CD4-positive, alpha-beta T cell treated with Interleukin-6 for 4 hours (primary cell): Measurements from ENCODE around the gene TEX13D.

Experiments used
- DNase-seq: peaks from one replicate; pipeline ENCODE4 v3.0.0-alpha.2; 2020; ENCODE audit warnings: mixed read lengths

Gene TEX13D

GRCh38 chrX:124348885-124349453, 16.5 kb downstream of the TEX13D start:
- DNase-seq: no peak

DNA sequence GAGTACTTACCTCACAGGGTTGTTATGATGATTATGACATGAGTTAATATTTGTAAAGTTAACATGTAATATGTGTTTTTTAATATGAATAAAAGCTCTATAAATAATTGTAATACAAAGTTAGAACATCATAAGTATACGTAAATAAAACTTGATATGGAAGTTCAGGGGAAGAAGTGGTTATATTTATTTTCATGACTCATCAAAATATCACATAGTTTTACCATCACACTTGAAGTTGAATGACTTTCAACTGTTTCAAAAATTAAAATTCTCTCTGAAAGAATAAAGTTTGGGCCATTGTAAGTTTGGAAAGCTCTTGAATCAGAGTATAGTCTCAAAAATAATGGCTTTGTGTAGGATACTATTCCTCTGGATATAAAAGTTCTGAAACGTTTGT, 22.2 kb downstream of the TEX13D start:
- no peak for DNase-seq

- no peak for DNase-seq
These were observed 26.4 kb downstream of the TEX13D start for GRCh38 chrX:124358800-124359383.

GRCh38 chrX:124362072-124362471, 29.6 kb downstream of the TEX13D start:
- DNase-seq: no peak

GRCh38 chrX:124362761-124363160, 30.3 kb downstream of the TEX13D start:
- DNase-seq: no peak

DNA sequence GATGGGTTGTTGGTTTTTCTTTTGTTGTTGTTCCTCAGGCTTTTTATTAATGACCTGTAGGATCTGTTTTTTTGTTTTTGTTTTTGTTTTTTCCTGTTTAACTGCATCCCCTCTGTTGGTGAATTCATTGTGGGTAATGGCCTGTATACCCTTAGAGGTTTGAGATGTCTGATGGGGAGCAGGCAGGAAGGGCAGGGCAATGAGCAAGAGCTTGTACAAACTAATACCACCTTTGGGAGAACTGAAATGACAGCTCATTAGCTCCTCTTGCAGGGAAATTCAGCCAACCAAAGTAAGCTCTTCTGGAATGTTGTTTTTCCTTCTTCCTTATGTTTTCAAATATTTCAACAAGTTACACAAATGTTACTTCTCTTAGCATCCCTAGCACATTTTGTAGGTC, 37.3 kb downstream of the TEX13D start:
- DNase-seq: no peak

DNA sequence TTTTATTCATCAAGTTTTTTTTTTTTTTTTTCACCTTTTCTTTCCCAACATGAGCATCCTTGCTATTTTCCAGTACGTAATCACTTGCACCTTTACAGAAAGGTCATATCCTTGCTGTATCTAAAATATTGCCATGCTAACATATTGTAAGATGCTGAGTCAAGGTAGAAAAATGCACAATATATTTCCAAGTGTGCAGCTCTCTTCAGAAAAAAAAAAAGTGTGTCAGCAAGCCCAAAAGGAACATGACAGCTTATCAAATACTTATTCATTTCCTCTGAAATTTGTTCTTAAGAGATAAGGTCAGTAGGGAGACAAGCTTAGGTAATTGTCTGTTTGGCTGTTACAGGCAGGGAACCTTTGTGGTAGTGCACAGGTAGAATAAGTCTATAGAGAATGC, 40.9 kb downstream of the TEX13D start:
- DNase-seq: no peak

- DNase-seq: no peak
These were observed 46.2 kb downstream of the TEX13D start for GRCh38 chrX:124378643-124379042.

DNA sequence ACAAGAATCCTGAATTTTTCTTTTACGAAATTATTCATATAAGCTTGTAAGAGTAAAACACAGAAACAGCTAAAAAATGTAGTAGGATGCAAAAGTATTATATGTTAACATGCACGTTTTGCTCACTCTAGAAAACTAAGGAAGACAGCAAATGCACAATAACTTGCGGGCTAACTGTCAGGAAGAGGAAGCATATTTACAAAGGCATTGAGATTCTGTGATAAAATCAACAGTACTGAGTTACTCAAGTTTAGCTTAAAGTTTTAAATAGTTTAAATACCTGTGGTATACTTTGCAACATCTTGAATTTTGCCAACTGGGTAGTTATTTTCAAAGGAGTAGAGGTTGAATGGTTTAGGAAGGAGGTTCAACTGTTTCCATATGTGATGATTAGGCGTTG, 50.9 kb downstream of the TEX13D start:
- no peak for DNase-seq

GRCh38 chrX:124386401-124386800, 53.9 kb downstream of the TEX13D start:
- no peak for DNase-seq
